Measurements from ENCODE around the gene GATAD2B.
"Not testable (repeated sequence)": the region's sequence is repeated elsewhere in the genome, so short reads cannot be mapped to it uniquely, and the experiment has no call there.

Gene GATAD2B

GRCh38 chr1:153916297-153916696, 6.5 kb downstream of the GATAD2B start:
- CTCF ChIA-PET = interaction anchor here (1.5 kb wide), 1 partner anchor 119 kb away, joined by 3 read pairs; no protein-coding TSS in a partner anchor
- TF ChIP-seq CTCF (IDR thresholded peaks at IDR 0.05; ENCODE audit: insufficient read depth, low read length, missing control alignments) = no peak
- POLR2A ChIA-PET = interaction anchor here (0.7 kb wide), 1 partner anchor 285 kb away, joined by 3 read pairs; no protein-coding TSS in a partner anchor

DNA sequence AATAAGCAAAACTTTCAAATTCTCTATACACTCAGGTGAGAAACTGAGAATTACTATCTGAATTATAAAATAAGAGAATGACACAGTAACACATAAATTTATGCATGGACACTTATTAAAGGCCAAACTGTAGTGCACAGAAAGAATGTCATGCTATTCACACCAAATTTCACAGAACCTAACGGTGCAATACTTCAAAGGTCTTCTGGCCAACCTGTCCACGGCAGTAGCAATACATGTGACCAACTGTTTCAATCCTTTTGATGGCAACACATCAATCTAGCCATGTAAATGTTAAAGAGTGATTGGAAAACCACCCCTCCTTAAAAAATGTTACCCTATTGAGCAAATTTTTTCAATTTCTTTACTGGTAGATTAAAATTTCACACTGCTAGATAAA, 10.4 kb downstream of the GATAD2B start:
- no peak overlapping the region for H3K4me3 ChIP-seq (ENCODE audit: low read depth, low read length)
- ChIA-PET CTCF (interaction anchor here (0.7 kb wide), 1 partner anchor 8 kb away, joined by 3 read pairs; no protein-coding TSS in a partner anchor), POLR2A (no interaction called here)
- TF ChIP-seq CTCF (IDR thresholded peaks at IDR 0.05; ENCODE audit: insufficient read depth, low read length, missing control alignments) = no peak
- no peak for DNase-seq (ENCODE audit: low read depth, low spot score)

More at GRCh38 chr1:153916297-153916696, 6.5 kb downstream of the GATAD2B start:
- no peak overlapping the region for H3K4me3 ChIP-seq (ENCODE audit: low read depth, low read length)
- DNase-seq (ENCODE audit: low read depth, low spot score) = no peak

GRCh38 chr1:153910560-153910959, 12.2 kb downstream of the GATAD2B start:
- DNase-seq (ENCODE audit: low read depth, low spot score); H3K4me3 ChIP-seq (ENCODE audit: low read depth, low read length): not testable (repeated sequence)
- ChIA-PET CTCF (interaction anchor here (1.7 kb wide), 1 partner anchor 12 kb away, joined by 4 read pairs; the partner anchor contains the start of gene GATAD2B), POLR2A (interaction anchor here (0.7 kb wide), 1 partner anchor 23 kb away, joined by 3 read pairs; no protein-coding TSS in a partner anchor)

- no peak overlapping the region for H3K4me3 ChIP-seq (ENCODE audit: low read depth, low read length)
- no peak for TF ChIP-seq CTCF (IDR thresholded peaks at IDR 0.05; ENCODE audit: insufficient read depth, low read length, missing control alignments)
- CTCF ChIA-PET = no interaction called here
- DNase-seq (ENCODE audit: low read depth, low spot score) = no peak
- POLR2A ChIA-PET = no interaction called here
Observed at GRCh38 chr1:153908071-153908470, 14.7 kb downstream of the GATAD2B start.

GRCh38 chr1:153907134-153907533, 15.6 kb downstream of the GATAD2B start:
- no peak for TF ChIP-seq CTCF (IDR thresholded peaks at IDR 0.05; ENCODE audit: insufficient read depth, low read length, missing control alignments)
- ChIA-PET POLR2A (no interaction called here), CTCF (no interaction called here)
- no peak for DNase-seq (ENCODE audit: low read depth, low spot score)
- H3K4me3 ChIP-seq (ENCODE audit: low read depth, low read length) = no peak overlapping the region

DNA sequence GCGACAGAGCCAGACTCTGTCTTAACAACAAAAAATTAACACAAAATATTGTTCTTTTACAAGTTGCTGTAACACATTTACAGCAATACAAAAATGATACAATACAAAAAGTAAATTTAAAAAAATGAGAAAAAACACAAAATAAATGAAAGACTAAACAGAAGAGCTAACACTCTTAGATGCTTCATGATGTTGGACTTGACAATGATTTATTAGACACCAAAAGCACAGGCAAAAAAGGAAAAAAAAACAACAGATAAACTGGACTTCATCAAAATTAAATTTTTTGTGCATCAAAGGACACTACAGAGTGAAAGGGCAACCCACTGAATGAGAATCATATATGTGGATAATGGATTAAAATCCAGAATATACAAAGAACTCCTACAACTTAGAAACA, 16.4 kb downstream of the GATAD2B start:
- no peak for DNase-seq (ENCODE audit: low read depth, low spot score)
- POLR2A ChIA-PET = no interaction called here
- no peak for TF ChIP-seq CTCF (IDR thresholded peaks at IDR 0.05; ENCODE audit: insufficient read depth, low read length, missing control alignments)
- H3K4me3 ChIP-seq (ENCODE audit: low read depth, low read length) = no peak overlapping the region
- CTCF ChIA-PET = no interaction called here

- POLR2A ChIA-PET; H3K4me3 ChIP-seq (ENCODE audit: low read depth, low read length); DNase-seq (ENCODE audit: low read depth, low spot score); CTCF ChIA-PET: not testable (repeated sequence)
Observed at GRCh38 chr1:153905908-153906307, 16.9 kb downstream of the GATAD2B start.

Measured in AG04449 (cell line).